Subcutaneous adipose tissue (tissue), 4 donors: ENCODE results near the gene IL20. TPM values are rescaled to one million over a fixed set of nuclear protein-coding genes. Genes with fewer than 3 reads are reported as not detected.

ENCODE experiments used
- total RNA-seq, 4 donors: library from RNA; depleted of rRNA; stranded (reverse); fragments of >200 nt; gene quantifications; one replicate each; pipeline ENCODE4 v1.1.0, GENCODE V29; 2016
- TF ChIP-seq, protein P1 (sequence below): fragments of 450-650 bp; IDR thresholded peaks from one replicate; pipeline ENCODE4 v1.5.1; 2016; ENCODE audit warnings: low read depth, mild to moderate bottlenecking, control low read depth, antibody characterized with exemption, moderate library complexity

The IL20 gene
- total RNA-seq, 4 donors from 2014 or later: not detected

DNA sequence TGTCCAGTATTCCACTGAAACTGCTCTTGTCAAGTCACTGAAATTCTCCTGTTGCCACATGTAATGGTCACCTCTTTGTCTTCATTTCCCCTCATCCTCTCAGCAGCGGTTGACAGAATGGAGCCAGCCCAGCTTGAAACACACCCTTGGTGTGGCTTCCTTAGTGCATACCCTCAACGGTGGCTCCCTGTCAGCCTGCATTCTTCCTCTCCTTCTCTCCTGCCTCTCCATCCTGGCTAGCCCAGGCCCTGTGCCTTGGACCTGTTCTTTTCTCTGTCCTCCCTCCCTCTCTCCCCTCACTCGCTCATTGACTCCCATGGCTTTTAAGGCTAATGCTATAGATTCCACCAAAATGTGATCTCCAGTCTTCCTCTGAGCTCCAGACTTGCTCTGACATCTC, 52.7 kb downstream of the IL20 start:
- TF ChIP-seq, protein P1, sequence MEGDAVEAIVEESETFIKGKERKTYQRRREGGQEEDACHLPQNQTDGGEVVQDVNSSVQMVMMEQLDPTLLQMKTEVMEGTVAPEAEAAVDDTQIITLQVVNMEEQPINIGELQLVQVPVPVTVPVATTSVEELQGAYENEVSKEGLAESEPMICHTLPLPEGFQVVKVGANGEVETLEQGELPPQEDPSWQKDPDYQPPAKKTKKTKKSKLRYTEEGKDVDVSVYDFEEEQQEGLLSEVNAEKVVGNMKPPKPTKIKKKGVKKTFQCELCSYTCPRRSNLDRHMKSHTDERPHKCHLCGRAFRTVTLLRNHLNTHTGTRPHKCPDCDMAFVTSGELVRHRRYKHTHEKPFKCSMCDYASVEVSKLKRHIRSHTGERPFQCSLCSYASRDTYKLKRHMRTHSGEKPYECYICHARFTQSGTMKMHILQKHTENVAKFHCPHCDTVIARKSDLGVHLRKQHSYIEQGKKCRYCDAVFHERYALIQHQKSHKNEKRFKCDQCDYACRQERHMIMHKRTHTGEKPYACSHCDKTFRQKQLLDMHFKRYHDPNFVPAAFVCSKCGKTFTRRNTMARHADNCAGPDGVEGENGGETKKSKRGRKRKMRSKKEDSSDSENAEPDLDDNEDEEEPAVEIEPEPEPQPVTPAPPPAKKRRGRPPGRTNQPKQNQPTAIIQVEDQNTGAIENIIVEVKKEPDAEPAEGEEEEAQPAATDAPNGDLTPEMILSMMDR: no peak

Other genes with a start within 250 kb of the IL20 start
- 10 to 100 TPM in 2 of 4 donors, 1 to 10 TPM in 2; 7.6 to 11.3 (median 9.8) TPM for gene DYRK3, start 230.1 kb upstream of the IL20 start, total RNA-seq
- gene MAPKAPK2, start 180.7 kb upstream of the IL20 start, total RNA-seq: 10 to 100 TPM; 37.8 to 63.3 (median 42.9) TPM
- not detected for gene IL19, start 94.8 kb upstream of the IL20 start, total RNA-seq
- gene IL10, start 93.1 kb upstream of the IL20 start, total RNA-seq: 10 to 100 TPM in 3 of 4 donors, 1 to 10 TPM in 1; 8.3 to 18.5 (median 12.1) TPM
- not detected for gene IL24, start 31.8 kb downstream of the IL20 start, total RNA-seq
- 10 to 100 TPM in 1 of 4 donors, 1 to 10 TPM in 3; 1.1 to 54.1 (median 4.3) TPM for gene FCMR, start 56.3 kb downstream of the IL20 start, total RNA-seq
- 1 to 10 TPM in 1 of 4 donors, under 1 TPM in 3; 0.22 to 2.4 (median 0.61) TPM for gene PIGR, start 80.8 kb downstream of the IL20 start, total RNA-seq
- gene FCAMR, start 104.8 kb downstream of the IL20 start, total RNA-seq: not detected
- under 1 TPM in 2 of 4 donors, not detected in 2; under 0.01 to 0.17 TPM for gene C1orf116, start 167.1 kb downstream of the IL20 start, total RNA-seq
- 10 to 100 TPM in 1 of 4 donors, 1 to 10 TPM in 3; 6.0 to 11.9 (median 6.9) TPM for gene YOD1, start 185.6 kb downstream of the IL20 start, total RNA-seq
- 1 to 10 TPM; 5.1 to 7.5 (median 5.8) TPM for gene PFKFB2, start 187.7 kb downstream of the IL20 start, total RNA-seq
- 1 to 10 TPM in 2 of 4 donors, under 1 TPM in 1, not detected in 1; 0.49 to 6.3 (median 2.2) TPM for gene C4BPB, start 223.2 kb downstream of the IL20 start, total RNA-seq
- gene C4BPA, start 238.6 kb downstream of the IL20 start, total RNA-seq: not detected